CD8-positive, alpha-beta memory T cell (primary cell): ENCODE data around the gene HS2ST1. TPM values are rescaled to one million over a fixed set of nuclear protein-coding genes. Genes with fewer than 3 reads are reported as not detected.

Experiments used
- CTCF ChIA-PET: fragments of 350-600 bp; sonication (Branson Sonifier 250); formaldehyde crosslinking; loops from one replicate; lab custom pipeline; 2021; ENCODE audit warnings: antibody characterized with exemption; lab: Charles Lee
- POLR2A ChIA-PET: fragments of 350-600 bp; sonication (Branson Sonifier 250); formaldehyde crosslinking; loops from one replicate; lab custom pipeline; 2021; ENCODE audit warnings: antibody characterized with exemption; lab: Charles Lee
- DNase-seq, 5 donors: peaks; one replicate each; pipeline versions ENCODE4 v3.0.0 to v3.0.0-alpha.2; 2020 to 2022; ENCODE audit warnings: mixed read lengths in 1 of 5
- H3K27ac ChIP-seq: one replicate; pipeline ENCODE4 v1.7.0; 2013; ENCODE audit warnings: low read depth, mild to moderate bottlenecking, low read length, moderate library complexity
- H3K27me3 ChIP-seq: 2 replicates; pipeline ENCODE4 v1.7.0; 2013; ENCODE audit warnings: low read length, mild to moderate bottlenecking; ENCODE audit not compliant: insufficient read depth, poor library complexity, severe bottlenecking
- H3K36me3 ChIP-seq: 2 replicates; pipeline ENCODE4 v1.7.0; 2013; ENCODE audit warnings: mild to moderate bottlenecking, low read length, moderate library complexity; ENCODE audit not compliant: insufficient read depth
- H3K4me1 ChIP-seq: 2 replicates; pipeline ENCODE4 v1.7.0; 2013; ENCODE audit warnings: mild to moderate bottlenecking, low read length, moderate library complexity; ENCODE audit not compliant: insufficient read depth
- H3K4me3 ChIP-seq: 2 replicates; pipeline ENCODE4 v1.7.0; 2013; ENCODE audit warnings: mild to moderate bottlenecking, low read length
- H3K9me3 ChIP-seq: 2 replicates; pipeline ENCODE4 v1.7.0; 2013; ENCODE audit warnings: mild to moderate bottlenecking, low read length
- H3K27ac Mint-ChIP-seq, 8 donors: one replicate each; pipeline ENCODE4 v1.8.0; 2020 to 2021; ENCODE audit warnings: mixed read lengths in 8 of 8, mild to moderate bottlenecking in 6 of 8, inconsistent platforms in 3 of 8, moderate library complexity in 3 of 8
- H3K27me3 Mint-ChIP-seq, 2 donors: one replicate each; pipeline ENCODE4 v1.8.0; 2020 to 2021; ENCODE audit warnings: mixed read lengths in 2 of 2, mild to moderate bottlenecking in 1 of 2, moderate library complexity in 1 of 2
- H3K36me3 Mint-ChIP-seq, 3 donors: one replicate each; pipeline ENCODE4 v1.8.0; 2020 to 2021; ENCODE audit warnings: mixed read lengths in 3 of 3, inconsistent platforms in 1 of 3, mild to moderate bottlenecking in 1 of 3
- H3K4me1 Mint-ChIP-seq, 3 donors: one replicate each; pipeline ENCODE4 v1.8.0; 2020 to 2021; ENCODE audit warnings: mixed read lengths in 3 of 3, inconsistent platforms in 1 of 3, mild to moderate bottlenecking in 1 of 3
- H3K4me3 Mint-ChIP-seq, 7 donors: one replicate each; pipeline ENCODE4 v1.8.0; 2020 to 2021; ENCODE audit warnings: mixed read lengths in 7 of 7, mild to moderate bottlenecking in 6 of 7, moderate library complexity in 4 of 7, inconsistent platforms in 2 of 7
- H3K9me3 Mint-ChIP-seq, 5 donors: one replicate each; pipeline ENCODE4 v1.8.0; 2020 to 2022; ENCODE audit warnings: mixed read lengths in 5 of 5, mild to moderate bottlenecking in 3 of 5, moderate library complexity in 2 of 5, inconsistent platforms in 1 of 5
- polyA plus RNA-seq: library from polyadenylated mRNA; unstranded; fragments of 300-500 nt; fragmentation: Illumina TruSeq; gene quantifications from one replicate; pipeline ENCODE4 v1.2.3, GENCODE V29; 2021
- total RNA-seq, 2 experiments: library from RNA; stranded (reverse); gene quantifications; one replicate each; pipeline ENCODE4 v1.2.3, GENCODE V29; 2021

The HS2ST1 gene
- total and polyA plus RNA-seq, 3 experiments from 2014 or later = 8.4 to 20.2 (median 18.8) TPM

- Mint-ChIP-seq H3K4me1 (peaks cover 5 to 11% (median 5%) of the 10 kb centered on the region in 3 donors), H3K4me3 (no peak overlapping the region), H3K27me3 (peaks cover 8 to 27% of the 10 kb centered on the region in 2 donors), H3K9me3 (peaks cover 0 to 2% (median 0%) of the 10 kb centered on the region in 5 donors), H3K36me3 (no peaks in the 10 kb centered on the region), H3K27ac (no peak overlapping the region)
- Histone ChIP-seq H3K27ac (no peak overlapping the region), H3K36me3 (no peaks in the 10 kb centered on the region), H3K9me3 (no peaks in the 10 kb centered on the region), H3K27me3 (peaks cover 10% of the 10 kb centered on the region), H3K4me3 (no peak overlapping the region), H3K4me1 (no peaks in the 10 kb centered on the region)
- ChIA-PET CTCF (interaction anchor here (0.7 kb wide), 1 partner anchor 11 kb away, joined by 3 read pairs; no protein-coding TSS in a partner anchor), POLR2A (no interaction called here)
- no peak for DNase-seq
Observed at GRCh38 chr1:87136607-87137341, 222.3 kb downstream of the HS2ST1 start.

- ChIA-PET CTCF (interaction anchor here (0.7 kb wide), 1 partner anchor 11 kb away, joined by 3 read pairs; no protein-coding TSS in a partner anchor), POLR2A (no interaction called here)
- Histone ChIP-seq H3K27me3 (peaks cover 10% of the 10 kb centered on the region), H3K4me3 (no peak overlapping the region), H3K9me3 (no peaks in the 10 kb centered on the region), H3K4me1 (no peaks in the 10 kb centered on the region), H3K36me3 (no peaks in the 10 kb centered on the region), H3K27ac (no peak overlapping the region)
- no peaks in the 10 kb centered on the region for H3K36me3 Mint-ChIP-seq
- no peak for DNase-seq
- H3K9me3 Mint-ChIP-seq = peaks cover 0 to 2% (median 0%) of the 10 kb centered on the region in 5 donors
- peaks cover 4 to 7% (median 5%) of the 10 kb centered on the region in 3 donors for H3K4me1 Mint-ChIP-seq
- H3K4me3 Mint-ChIP-seq = no peak overlapping the region
- H3K27me3 Mint-ChIP-seq = peaks cover 7 to 24% of the 10 kb centered on the region in 2 donors
- H3K27ac Mint-ChIP-seq = no peak overlapping the region
Observed at GRCh38 chr1:87137342-87137739, 222.9 kb downstream of the HS2ST1 start.

- H3K4me3 ChIP-seq = no peak overlapping the region
- H3K9me3 ChIP-seq = no peaks in the 10 kb centered on the region
- no peaks in the 10 kb centered on the region for H3K27me3 ChIP-seq
- no peaks in the 10 kb centered on the region for H3K4me1 Mint-ChIP-seq
- no peaks in the 10 kb centered on the region for H3K4me1 ChIP-seq
- H3K36me3 ChIP-seq = no peaks in the 10 kb centered on the region
- no peak for DNase-seq
- no peaks in the 10 kb centered on the region for H3K36me3 Mint-ChIP-seq
- peaks cover 0 to 4% (median 0%) of the 10 kb centered on the region in 5 donors for H3K9me3 Mint-ChIP-seq
- no peak overlapping the region for H3K27ac Mint-ChIP-seq
- H3K4me3 Mint-ChIP-seq = no peak overlapping the region
- peaks cover 7 to 9% of the 10 kb centered on the region in 2 donors for H3K27me3 Mint-ChIP-seq
- CTCF ChIA-PET = no interaction called here
- no peak overlapping the region for H3K27ac ChIP-seq
- POLR2A ChIA-PET = no interaction called here
Observed at GRCh38 chr1:87140831-87141540, 226.6 kb downstream of the HS2ST1 start.

GRCh38 chr1:87141556-87141955 is 227.1 kb downstream of the HS2ST1 start:
- Histone ChIP-seq H3K9me3 (no peaks in the 10 kb centered on the region), H3K27me3 (no peaks in the 10 kb centered on the region), H3K4me1 (no peaks in the 10 kb centered on the region), H3K4me3 (no peak overlapping the region), H3K36me3 (no peaks in the 10 kb centered on the region), H3K27ac (no peak overlapping the region)
- POLR2A ChIA-PET = no interaction called here
- no peaks in the 10 kb centered on the region for H3K36me3 Mint-ChIP-seq
- no peak overlapping the region for H3K27ac Mint-ChIP-seq
- no peak overlapping the region for H3K4me3 Mint-ChIP-seq
- CTCF ChIA-PET = no interaction called here
- DNase-seq = no peak
- H3K27me3 Mint-ChIP-seq = peaks cover 9 to 10% of the 10 kb centered on the region in 2 donors
- peaks cover 0 to 4% (median 0%) of the 10 kb centered on the region in 5 donors for H3K9me3 Mint-ChIP-seq
- H3K4me1 Mint-ChIP-seq = no peaks in the 10 kb centered on the region

GRCh38 chr1:87143413-87144135 is 229.1 kb downstream of the HS2ST1 start:
- no peaks in the 10 kb centered on the region for H3K27me3 ChIP-seq
- Mint-ChIP-seq H3K27me3 (peaks cover 17 to 22% of the 10 kb centered on the region in 2 donors), H3K4me1 (no peaks in the 10 kb centered on the region), H3K9me3 (peaks cover 0 to 4% (median 0%) of the 10 kb centered on the region in 5 donors), H3K27ac (no peak overlapping the region), H3K36me3 (no peaks in the 10 kb centered on the region), H3K4me3 (no peak overlapping the region)
- ChIA-PET POLR2A (no interaction called here), CTCF (interaction anchor here (1.6 kb wide), 1 partner anchor 12 kb away, joined by 4 read pairs; no protein-coding TSS in a partner anchor)
- no peak overlapping the region for H3K27ac ChIP-seq
- no peak for DNase-seq
- no peaks in the 10 kb centered on the region for H3K9me3 ChIP-seq
- no peaks in the 10 kb centered on the region for H3K4me1 ChIP-seq
- H3K4me3 ChIP-seq = no peak overlapping the region
- no peaks in the 10 kb centered on the region for H3K36me3 ChIP-seq

GRCh38 chr1:87144316-87144895 is 230.0 kb downstream of the HS2ST1 start:
- Histone ChIP-seq H3K27me3 (peaks cover 1% of the 10 kb centered on the region), H3K4me3 (no peak overlapping the region), H3K27ac (no peak overlapping the region), H3K36me3 (no peaks in the 10 kb centered on the region), H3K4me1 (no peaks in the 10 kb centered on the region), H3K9me3 (no peaks in the 10 kb centered on the region)
- Mint-ChIP-seq H3K4me3 (no peak overlapping the region), H3K27ac (no peak overlapping the region), H3K27me3 (peaks cover 23 to 30% of the 10 kb centered on the region in 2 donors), H3K9me3 (peaks cover 0 to 4% (median 0%) of the 10 kb centered on the region in 5 donors), H3K36me3 (no peaks in the 10 kb centered on the region), H3K4me1 (no peaks in the 10 kb centered on the region)
- ChIA-PET POLR2A (no interaction called here), CTCF (no interaction called here)
- no peak for DNase-seq

GRCh38 chr1:87144981-87145380 is 230.5 kb downstream of the HS2ST1 start:
- no peaks in the 10 kb centered on the region for H3K36me3 Mint-ChIP-seq

More at GRCh38 chr1:87144981-87145380, 230.5 kb downstream of the HS2ST1 start:
- no peaks in the 10 kb centered on the region for H3K36me3 ChIP-seq
- Mint-ChIP-seq H3K27me3 (peaks cover 27 to 33% of the 10 kb centered on the region in 2 donors), H3K27ac (no peak overlapping the region), H3K4me1 (no peaks in the 10 kb centered on the region), H3K4me3 (no peak overlapping the region), H3K9me3 (peaks cover 0 to 4% (median 0%) of the 10 kb centered on the region in 5 donors)
- no peak for DNase-seq
- H3K4me1 ChIP-seq = no peaks in the 10 kb centered on the region
- ChIA-PET CTCF (no interaction called here), POLR2A (no interaction called here)
- H3K27ac ChIP-seq = no peak overlapping the region
- peaks cover 5% of the 10 kb centered on the region for H3K27me3 ChIP-seq
- no peak overlapping the region for H3K4me3 ChIP-seq
- H3K9me3 ChIP-seq = no peaks in the 10 kb centered on the region
